Measurements from ENCODE around the gene FNDC3A. TPM values are rescaled to one million over a fixed set of nuclear protein-coding genes. Genes with fewer than 3 reads are reported as not detected.

FNDC3A gene
- total and polyA plus RNA-seq, 4 donors = 17.6 to 87.6 (median 34.5) TPM

DNA sequence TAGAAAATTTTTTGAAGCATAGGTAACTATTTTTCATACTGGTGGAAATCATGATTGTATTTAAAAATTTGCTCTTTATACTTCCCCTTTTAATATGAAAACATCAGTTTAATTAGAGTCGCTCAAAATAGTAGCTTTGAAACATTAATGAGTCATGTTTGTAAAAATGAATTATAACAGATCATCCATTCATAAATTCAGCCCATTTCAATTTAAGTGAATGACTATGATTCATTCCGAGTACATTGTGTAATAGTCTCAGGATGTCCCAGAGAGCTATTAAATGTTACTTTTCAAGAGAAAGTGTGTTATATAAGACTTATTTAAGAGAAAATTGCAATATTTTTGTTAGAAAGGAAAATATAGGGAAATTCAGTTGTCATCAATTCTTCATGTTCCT lies 111.0 kb downstream of the FNDC3A start:
- no peak overlapping the region for H3K9ac ChIP-seq (ENCODE audit: insufficient read depth in 1 of 2, low read length in 2 of 2)
- H3K36me3 ChIP-seq (ENCODE audit: control insufficient read depth in 4 of 4, insufficient read depth in 4 of 4, low read length in 4 of 4) = peaks cover 0 to 4% (median 1%) of the 10 kb centered on the region in 4 donors
- no peak for DNase-seq
- ATAC-seq (ENCODE audit: insufficient read depth, low FRiP score) = no peak
- H3K27ac ChIP-seq (ENCODE audit: low read depth in 1 of 2, low read length in 1 of 2) = no peak overlapping the region
- no peak overlapping the region for H3K4me3 ChIP-seq
- TF ChIP-seq, protein P1, sequence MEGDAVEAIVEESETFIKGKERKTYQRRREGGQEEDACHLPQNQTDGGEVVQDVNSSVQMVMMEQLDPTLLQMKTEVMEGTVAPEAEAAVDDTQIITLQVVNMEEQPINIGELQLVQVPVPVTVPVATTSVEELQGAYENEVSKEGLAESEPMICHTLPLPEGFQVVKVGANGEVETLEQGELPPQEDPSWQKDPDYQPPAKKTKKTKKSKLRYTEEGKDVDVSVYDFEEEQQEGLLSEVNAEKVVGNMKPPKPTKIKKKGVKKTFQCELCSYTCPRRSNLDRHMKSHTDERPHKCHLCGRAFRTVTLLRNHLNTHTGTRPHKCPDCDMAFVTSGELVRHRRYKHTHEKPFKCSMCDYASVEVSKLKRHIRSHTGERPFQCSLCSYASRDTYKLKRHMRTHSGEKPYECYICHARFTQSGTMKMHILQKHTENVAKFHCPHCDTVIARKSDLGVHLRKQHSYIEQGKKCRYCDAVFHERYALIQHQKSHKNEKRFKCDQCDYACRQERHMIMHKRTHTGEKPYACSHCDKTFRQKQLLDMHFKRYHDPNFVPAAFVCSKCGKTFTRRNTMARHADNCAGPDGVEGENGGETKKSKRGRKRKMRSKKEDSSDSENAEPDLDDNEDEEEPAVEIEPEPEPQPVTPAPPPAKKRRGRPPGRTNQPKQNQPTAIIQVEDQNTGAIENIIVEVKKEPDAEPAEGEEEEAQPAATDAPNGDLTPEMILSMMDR (IDR thresholded peaks at IDR 0.05; ENCODE audit: control extremely low read depth, extremely low read depth) = no peak
- H3K4me1 ChIP-seq (ENCODE audit: control insufficient read depth in 5 of 5, insufficient read depth in 5 of 5, low read length in 5 of 5) = peaks cover 0 to 11% (median 0%) of the 10 kb centered on the region in 5 donors
- no peaks in the 10 kb centered on the region for H3K27me3 ChIP-seq (ENCODE audit: control insufficient read depth in 3 of 3, insufficient read depth in 3 of 3, low read length in 2 of 3)
- H3K9me3 ChIP-seq (ENCODE audit: control insufficient read depth in 4 of 4, insufficient read depth in 3 of 4, low read length in 3 of 4) = no peaks in the 10 kb centered on the region
- 60% methylated on average over 2 of the region's 2 CpGs for WGBS, 2 donors

DNA sequence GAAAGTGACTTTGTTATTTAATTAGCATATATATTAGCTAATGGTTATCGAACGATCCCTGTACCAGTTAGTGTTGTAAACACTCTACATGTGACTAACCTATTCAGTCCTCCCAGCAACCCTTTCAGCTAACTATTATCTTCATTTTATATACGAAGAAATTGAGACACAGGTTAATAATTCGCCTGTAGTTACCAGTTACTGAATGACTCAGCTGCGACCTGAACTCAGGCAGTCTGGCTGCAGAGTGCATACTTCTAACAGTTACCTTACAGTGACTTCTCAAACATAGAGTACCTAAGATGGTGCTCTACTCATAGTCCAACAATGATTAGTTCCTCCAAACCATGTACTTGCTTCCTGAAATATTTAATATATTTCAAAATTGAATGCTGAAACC lies 117.7 kb downstream of the FNDC3A start:
- ATAC-seq (ENCODE audit: insufficient read depth, low FRiP score) (no peak), DNase-seq (no peak)
- Histone ChIP-seq H3K4me1 (ENCODE audit: control insufficient read depth in 5 of 5, insufficient read depth in 5 of 5, low read length in 5 of 5) (peaks cover 0 to 23% (median 0%) of the 10 kb centered on the region in 5 donors), H3K36me3 (ENCODE audit: control insufficient read depth in 4 of 4, insufficient read depth in 4 of 4, low read length in 4 of 4) (peaks cover 0 to 2% (median 0%) of the 10 kb centered on the region in 4 donors), H3K4me3 (no peak overlapping the region), H3K27ac (ENCODE audit: low read depth in 1 of 2, low read length in 1 of 2) (no peak overlapping the region), H3K9ac (ENCODE audit: insufficient read depth in 1 of 2, low read length in 2 of 2) (no peak overlapping the region), H3K27me3 (ENCODE audit: control insufficient read depth in 3 of 3, insufficient read depth in 3 of 3, low read length in 2 of 3) (no peaks in the 10 kb centered on the region), H3K9me3 (ENCODE audit: control insufficient read depth in 4 of 4, insufficient read depth in 3 of 4, low read length in 3 of 4) (no peaks in the 10 kb centered on the region)
- WGBS, 2 donors = 91 to 94% methylated on average over 5 of the region's 5 CpGs
- TF ChIP-seq, protein P1 (IDR thresholded peaks at IDR 0.05; ENCODE audit: control extremely low read depth, extremely low read depth) = no peak

DNA sequence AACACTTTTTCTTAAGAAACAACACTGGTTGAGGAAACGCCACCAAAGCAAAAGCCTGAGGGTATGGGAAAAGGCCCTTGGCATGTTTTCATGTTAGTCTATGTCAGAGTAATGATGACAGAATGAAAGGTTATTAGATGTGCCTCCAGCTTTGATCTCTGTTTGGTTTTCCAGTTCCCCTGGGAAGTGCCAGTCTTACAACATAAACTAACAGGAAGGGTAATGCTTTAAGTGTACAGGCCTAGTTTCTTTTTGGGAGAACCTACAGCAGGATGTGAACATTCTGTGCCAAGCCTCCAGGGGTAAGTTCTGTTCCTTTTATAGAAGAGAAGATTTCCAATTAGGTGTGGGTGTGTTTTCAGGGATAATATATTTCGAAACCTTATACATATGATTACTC lies 121.7 kb downstream of the FNDC3A start:
- Histone ChIP-seq H3K9me3 (ENCODE audit: control insufficient read depth in 4 of 4, insufficient read depth in 3 of 4, low read length in 3 of 4) (no peaks in the 10 kb centered on the region), H3K4me1 (ENCODE audit: control insufficient read depth in 5 of 5, insufficient read depth in 5 of 5, low read length in 5 of 5) (peaks cover 0 to 20% (median 0%) of the 10 kb centered on the region in 5 donors), H3K4me3 (no peak overlapping the region), H3K27me3 (ENCODE audit: control insufficient read depth in 3 of 3, insufficient read depth in 3 of 3, low read length in 2 of 3) (no peaks in the 10 kb centered on the region), H3K36me3 (ENCODE audit: control insufficient read depth in 4 of 4, insufficient read depth in 4 of 4, low read length in 4 of 4) (no peaks in the 10 kb centered on the region), H3K27ac (ENCODE audit: low read depth in 1 of 2, low read length in 1 of 2) (peak overlapping the region; percentile 47 to 72), H3K9ac (ENCODE audit: insufficient read depth in 1 of 2, low read length in 2 of 2) (no peak overlapping the region)
- peak; percentile 74 for ATAC-seq (ENCODE audit: insufficient read depth, low FRiP score)
- TF ChIP-seq, protein P1 (IDR thresholded peaks at IDR 0.05; ENCODE audit: control extremely low read depth, extremely low read depth) = no peak
- WGBS, 2 donors = 66 to 83% methylated on average over 2 of the region's 2 CpGs
- peak in 2 of 3 donors; percentile 8 to 21 for DNase-seq

DNA sequence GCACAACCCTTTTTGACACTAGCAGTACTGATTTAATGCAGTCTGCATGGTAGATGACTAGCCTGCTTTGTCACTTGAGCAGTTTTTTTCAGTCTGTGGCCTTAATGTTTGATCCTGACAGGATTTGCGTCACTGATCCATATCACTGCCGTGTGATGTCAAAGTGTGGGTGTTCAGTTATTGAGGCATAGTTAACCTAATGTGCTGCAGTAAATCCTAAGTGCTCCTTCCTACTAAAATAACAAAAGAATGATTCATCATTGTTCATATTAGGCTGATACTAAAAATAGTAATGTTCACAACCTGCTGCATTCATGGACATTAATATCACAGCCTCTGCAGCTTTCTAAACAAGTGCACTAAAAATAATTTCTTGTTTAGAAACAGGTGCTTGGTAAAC lies 122.5 kb downstream of the FNDC3A start:
- H3K4me3 ChIP-seq = no peak overlapping the region
- 38 to 71% methylated on average over 2 of the region's 2 CpGs for WGBS, 2 donors
- TF ChIP-seq, protein P1 (IDR thresholded peaks at IDR 0.05; ENCODE audit: control extremely low read depth, extremely low read depth) = no peak
- ATAC-seq (ENCODE audit: insufficient read depth, low FRiP score) (peak; percentile 50), DNase-seq (peak in 2 of 3 donors; percentile 23 to 44)
- H3K27ac ChIP-seq (ENCODE audit: low read depth in 1 of 2, low read length in 1 of 2) = peak overlapping the region in 1 of 2 donors; percentile 72
- peaks cover 0 to 19% (median 0%) of the 10 kb centered on the region in 5 donors for H3K4me1 ChIP-seq (ENCODE audit: control insufficient read depth in 5 of 5, insufficient read depth in 5 of 5, low read length in 5 of 5)
- H3K27me3 ChIP-seq (ENCODE audit: control insufficient read depth in 3 of 3, insufficient read depth in 3 of 3, low read length in 2 of 3) = no peaks in the 10 kb centered on the region
- no peak overlapping the region for H3K9ac ChIP-seq (ENCODE audit: insufficient read depth in 1 of 2, low read length in 2 of 2)
- no peaks in the 10 kb centered on the region for H3K9me3 ChIP-seq (ENCODE audit: control insufficient read depth in 4 of 4, insufficient read depth in 3 of 4, low read length in 3 of 4)
- H3K36me3 ChIP-seq (ENCODE audit: control insufficient read depth in 4 of 4, insufficient read depth in 4 of 4, low read length in 4 of 4) = no peaks in the 10 kb centered on the region

All from lung (tissue), 12 donors.